Stomach (tissue), 9 donors: ENCODE results near the gene SELENBP1. TPM values are rescaled to one million over a fixed set of nuclear protein-coding genes. Genes with fewer than 3 reads are reported as not detected.

ENCODE experiments used
- DNase-seq, 2 donors: peaks; one replicate each; pipeline versions ENCODE4 v3.0.0 to v3.0.0-alpha.2; 2013 to 2019
- H3K27ac ChIP-seq, 5 donors: fragments of 200-600 bp in 4 of 5; sonication (generic) in 4 of 5; one replicate each; pipeline ENCODE4 v1.5.1; 2013 to 2019; ENCODE audit warnings: mild to moderate bottlenecking in 1 of 5, moderate library complexity in 1 of 5
- H3K27me3 ChIP-seq, 3 donors: fragments of 200-600 bp; sonication (generic); one replicate each; pipeline ENCODE4 v1.5.1; 2017 to 2019; ENCODE audit warnings: mixed run types in 1 of 3
- H3K36me3 ChIP-seq, 4 donors: fragments of 200-600 bp; sonication (generic); 1 replicate in 3 of 4; 2 replicates in 1 of 4; pipeline ENCODE4 v1.5.1; 2016 to 2019
- H3K4me1 ChIP-seq, 4 donors: fragments of 200-600 bp; sonication (generic); one replicate each; pipeline ENCODE4 v1.5.1; 2016 to 2019
- H3K4me3 ChIP-seq, 4 donors: fragments of 200-600 bp; sonication (generic) in 3 of 4; one replicate each; pipeline ENCODE4 v1.5.1; 2016 to 2019; ENCODE audit warnings: mild to moderate bottlenecking in 1 of 4
- H3K9me3 ChIP-seq, 4 donors: fragments of 200-600 bp; sonication (generic); one replicate each; pipeline ENCODE4 v1.5.1; 2016 to 2019
- EP300 ChIP-seq: sonication (generic); formaldehyde crosslinking; IDR thresholded peaks from one replicate; pipeline ENCODE4 v1.6.1; 2017; ENCODE audit warnings: antibody characterized with exemption
- POLR2A ChIP-seq, 4 donors: fragments of 450-650 bp; IDR thresholded peaks; one replicate each; pipeline ENCODE4 v1.6.1; 2016; ENCODE audit warnings: antibody characterized with exemption in 4 of 4, control low read depth in 2 of 4, mild to moderate bottlenecking in 1 of 4, moderate library complexity in 1 of 4
- POLR2AphosphoS5 ChIP-seq, 3 donors: sonication (generic); formaldehyde crosslinking; IDR thresholded peaks; one replicate each; pipeline ENCODE4 v1.6.1; 2016; ENCODE audit warnings: antibody characterized with exemption in 3 of 3
- WGBS, 5 donors: extraction: QIAGEN DNeasy Blood & Tissue Kit in 3 of 5; methylation state at CpG; one replicate each; pipeline versions ENCODE4 v1.1.5 to v1.1.7; 2013 to 2018; 5-methylcytosine and 5-hydroxymethylcytosine counted together
- intact Hi-C: fragments of 100-400 bp; cut with DNase I; formaldehyde crosslinking; loops from one replicate; pipeline ENCODE4 v1.15.1; 2023; ENCODE audit warnings: low total_unique reads
- polyA plus RNA-seq, 3 donors: library from polyadenylated mRNA; stranded (reverse); fragments of 200-250 nt; gene quantifications; one replicate each; pipeline ENCODE4 v1.2.3, GENCODE V29; 2013
- total RNA-seq, 5 donors: library from RNA; depleted of rRNA; stranded (reverse); fragments of >200 nt; gene quantifications; one replicate each; pipeline versions ENCODE4 v1.1.0 to v1.2.3, GENCODE V29; 2014 to 2016
- TF ChIP-seq, protein P1 (sequence below), 7 experiments: fragments of 450-650 bp in 4 of 7; fragments of 200-600 bp in 3 of 7; sonication (generic) in 3 of 7; IDR thresholded peaks; one replicate each; pipeline ENCODE4 v1.5.1; 2016 to 2019; ENCODE audit warnings: antibody characterized with exemption in 7 of 7, control low read depth in 2 of 7, mild to moderate bottlenecking in 1 of 7
- donor health status: healthy with polysubstance abuse.
- donor health status: Bipolar disorder and iron deficiency.
- donor health status: healthy.

The SELENBP1 gene
- total and polyA plus RNA-seq, 8 donors: 68.8 to 661 (median 175) TPM

DNA sequence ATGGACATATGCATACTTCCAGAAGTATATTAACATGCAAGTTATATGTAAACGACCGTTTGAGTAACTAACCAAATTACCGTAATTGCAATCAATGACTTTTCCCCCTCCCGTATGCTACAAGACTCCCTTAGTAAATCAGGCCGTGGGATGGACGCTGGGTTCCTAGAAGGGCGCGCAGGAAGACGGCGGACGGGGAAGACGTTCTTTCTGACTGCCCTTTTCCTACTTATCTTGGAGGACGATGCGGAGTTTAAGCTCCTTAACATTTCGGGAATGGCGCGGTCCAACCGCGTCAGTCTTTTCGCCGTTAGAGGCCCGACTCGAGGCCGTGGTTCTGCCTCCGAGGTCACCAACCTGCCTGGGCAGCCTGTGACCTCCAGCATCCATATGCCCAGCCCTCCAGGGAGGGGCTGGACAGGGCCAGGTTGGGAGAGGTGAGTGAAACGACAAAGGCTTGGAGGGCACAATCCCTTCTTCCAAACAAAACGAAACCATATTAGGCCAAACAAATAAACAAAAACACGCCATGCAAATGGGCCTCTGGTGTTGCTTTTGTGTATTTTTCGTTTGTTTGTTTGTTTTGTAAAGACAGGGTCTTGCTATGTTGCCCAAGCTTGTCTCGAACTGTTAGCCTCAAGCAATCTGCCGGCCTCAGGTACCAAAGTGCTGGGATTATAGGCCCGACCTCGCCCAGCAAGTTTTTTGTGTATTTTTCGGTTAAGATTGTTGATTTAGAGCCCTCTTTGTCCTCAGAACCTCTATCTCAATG is 44.4 kb downstream of the SELENBP1 start:
- no peak for TF ChIP-seq EP300
- TF ChIP-seq, protein P1, sequence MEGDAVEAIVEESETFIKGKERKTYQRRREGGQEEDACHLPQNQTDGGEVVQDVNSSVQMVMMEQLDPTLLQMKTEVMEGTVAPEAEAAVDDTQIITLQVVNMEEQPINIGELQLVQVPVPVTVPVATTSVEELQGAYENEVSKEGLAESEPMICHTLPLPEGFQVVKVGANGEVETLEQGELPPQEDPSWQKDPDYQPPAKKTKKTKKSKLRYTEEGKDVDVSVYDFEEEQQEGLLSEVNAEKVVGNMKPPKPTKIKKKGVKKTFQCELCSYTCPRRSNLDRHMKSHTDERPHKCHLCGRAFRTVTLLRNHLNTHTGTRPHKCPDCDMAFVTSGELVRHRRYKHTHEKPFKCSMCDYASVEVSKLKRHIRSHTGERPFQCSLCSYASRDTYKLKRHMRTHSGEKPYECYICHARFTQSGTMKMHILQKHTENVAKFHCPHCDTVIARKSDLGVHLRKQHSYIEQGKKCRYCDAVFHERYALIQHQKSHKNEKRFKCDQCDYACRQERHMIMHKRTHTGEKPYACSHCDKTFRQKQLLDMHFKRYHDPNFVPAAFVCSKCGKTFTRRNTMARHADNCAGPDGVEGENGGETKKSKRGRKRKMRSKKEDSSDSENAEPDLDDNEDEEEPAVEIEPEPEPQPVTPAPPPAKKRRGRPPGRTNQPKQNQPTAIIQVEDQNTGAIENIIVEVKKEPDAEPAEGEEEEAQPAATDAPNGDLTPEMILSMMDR (IDR thresholded peaks at IDR 0.05): no peak
- TF ChIP-seq POLR2A (IDR thresholded peaks at IDR 0.05): no peak
- TF ChIP-seq POLR2AphosphoS5 (IDR thresholded peaks at IDR 0.05): no peak
- Histone ChIP-seq H3K27ac (peak overlapping the region; percentile 83 to 98 (median 94)), H3K4me1 (peaks cover 21 to 48% (median 39%) of the 10 kb centered on the region in 4 donors), H3K36me3 (peaks cover 7 to 27% (median 26%) of the 10 kb centered on the region in 4 donors), H3K9me3 (no peaks in the 10 kb centered on the region), H3K4me3 (peak overlapping the region; percentile 66 to 88 (median 86)), H3K27me3 (no peaks in the 10 kb centered on the region)
- WGBS, 5 donors: 12 to 16% (median 15%) methylated on average over 33 to 34 of the region's 34 CpGs
- no peak for DNase-seq
- intact Hi-C loops: no loop called here

GRCh38 chr1:151327223-151327902 is 45.1 kb downstream of the SELENBP1 start, which contains the start of gene PI4KB:
Gene PI4KB, minus strand, starts transcription at chr1:151327416. Its CDS starts 10,935 bp downstream, at chr1:151316481.
- intact Hi-C loops: no loop called here
- 0 to 1% (median 0%) methylated on average over 34 to 40 of the region's 40 CpGs for WGBS, 5 donors
- H3K36me3 ChIP-seq: peaks cover 13 to 35% (median 33%) of the 10 kb centered on the region in 4 donors

GRCh38 chr1:151326619-151327222 is 45.8 kb downstream of the SELENBP1 start:
- intact Hi-C loops: no loop called here
- Histone ChIP-seq H3K27me3 (no peaks in the 10 kb centered on the region), H3K4me1 (peaks cover 21 to 58% (median 44%) of the 10 kb centered on the region in 4 donors), H3K9me3 (no peaks in the 10 kb centered on the region), H3K27ac (peak overlapping the region; percentile 83 to 98 (median 94)), H3K4me3 (peak overlapping the region; percentile 66 to 88 (median 86)), H3K36me3 (peaks cover 17 to 41% (median 39%) of the 10 kb centered on the region in 4 donors)
- WGBS, 5 donors: 1% methylated on average over 12 of the region's 12 CpGs
- DNase-seq: peak; percentile 38 to 82
- TF ChIP-seq POLR2A (IDR thresholded peaks at IDR 0.05) (no peak), POLR2AphosphoS5 (IDR thresholded peaks at IDR 0.05) (no peak), EP300 (no peak)
- TF ChIP-seq, protein P1 (IDR thresholded peaks at IDR 0.05): no peak

More at GRCh38 chr1:151327223-151327902, 45.1 kb downstream of the SELENBP1 start, which contains the start of gene PI4KB:
- DNase-seq: peak; percentile 90 to 99
- Histone ChIP-seq H3K9me3 (no peaks in the 10 kb centered on the region), H3K4me3 (peak within 1 kb of the TSS; percentile 66 to 88 (median 86)), H3K27ac (peak within 1 kb of the TSS; percentile 83 to 98 (median 94)), H3K27me3 (no peaks in the 10 kb centered on the region), H3K4me1 (peaks cover 21 to 52% (median 43%) of the 10 kb centered on the region in 4 donors)
- TF ChIP-seq POLR2A (IDR thresholded peaks at IDR 0.05) (no peak), POLR2AphosphoS5 (IDR thresholded peaks at IDR 0.05) (peak; percentile 51 to 76 (median 57)), EP300 (no peak)
- TF ChIP-seq, protein P1 (IDR thresholded peaks at IDR 0.05): no peak
